GM21825 (cell line): ENCODE data around the gene C10orf53.

Experiments
- ATAC-seq: cut with Tn5 transposase; IDR thresholded peaks from one replicate; pipeline ENCODE4 v1.9.1; 2021; ENCODE audit warnings: mild to moderate bottlenecking, moderate library complexity; ENCODE audit not compliant: unreplicated experiment

Gene C10orf53

GRCh38 chr10:49736564-49737113, 57.2 kb downstream of the C10orf53 start:
- ATAC-seq = no peak

GRCh38 chr10:49737474-49738201, 58.2 kb downstream of the C10orf53 start:
- ATAC-seq = no peak

- no peak for ATAC-seq
Measured at GRCh38 chr10:49738616-49739360, 59.3 kb downstream of the C10orf53 start.

- no peak for ATAC-seq
Measured at GRCh38 chr10:49739426-49739825, 60.0 kb downstream of the C10orf53 start.

- ATAC-seq = no peak
Measured at GRCh38 chr10:49740346-49741107, 61.1 kb downstream of the C10orf53 start.

GRCh38 chr10:49741108-49741995, 61.9 kb downstream of the C10orf53 start:
- no peak for ATAC-seq

- no peak for ATAC-seq
Measured at GRCh38 chr10:49742683-49743463, 63.4 kb downstream of the C10orf53 start.

- no peak for ATAC-seq
Measured at GRCh38 chr10:49743464-49744075, 64.1 kb downstream of the C10orf53 start.

GRCh38 chr10:49744091-49744685, 64.7 kb downstream of the C10orf53 start:
- ATAC-seq = no peak

GRCh38 chr10:49744924-49745605, 65.6 kb downstream of the C10orf53 start:
- ATAC-seq = no peak

- ATAC-seq = no peak
Measured at GRCh38 chr10:49745756-49746155, 66.3 kb downstream of the C10orf53 start.

- ATAC-seq = no peak
Measured at GRCh38 chr10:49746626-49747302, 67.3 kb downstream of the C10orf53 start.
